Stimulated activated CD4-positive, alpha-beta T cell treated with anti-CD3 and anti-CD28 coated beads, Interleukin-12 subunit alpha, Interleukin-12 subunit beta, amount 100 ng/mL, for 24 hours (primary cell): ENCODE results near the gene VMO1.

Experiments
- DNase-seq, 2 experiments: peaks; one replicate each; pipeline ENCODE4 v3.0.0-alpha.2; 2020; ENCODE audit warnings: low read depth in 2 of 2

The VMO1 gene

GRCh38 chr17:4800462-4801196 lies 14.5 kb upstream of the VMO1 start:
- no peak for DNase-seq

GRCh38 chr17:4796552-4796920 lies 10.4 kb upstream of the VMO1 start:
- DNase-seq, result peak in 1 of 2 experiments; percentile 52

DNA sequence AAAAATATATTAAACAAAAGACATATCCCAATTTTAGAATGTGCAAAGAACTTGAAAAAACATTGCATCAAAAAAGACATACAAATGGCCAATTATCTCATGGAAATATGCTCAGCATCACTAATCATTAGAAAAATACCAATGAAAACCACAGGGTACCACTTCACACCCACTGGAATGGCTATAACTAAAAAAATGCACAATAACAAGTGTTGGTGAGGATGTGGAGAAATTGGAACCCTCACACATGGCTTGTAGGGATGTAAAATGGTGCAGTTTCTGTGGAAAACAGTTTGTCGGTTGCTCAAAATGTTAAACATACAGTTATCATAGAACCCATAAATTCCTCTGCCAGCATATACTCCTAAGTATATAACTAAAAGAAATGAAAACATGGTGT lies 9.0 kb upstream of the VMO1 start:
- no peak for DNase-seq

DNA sequence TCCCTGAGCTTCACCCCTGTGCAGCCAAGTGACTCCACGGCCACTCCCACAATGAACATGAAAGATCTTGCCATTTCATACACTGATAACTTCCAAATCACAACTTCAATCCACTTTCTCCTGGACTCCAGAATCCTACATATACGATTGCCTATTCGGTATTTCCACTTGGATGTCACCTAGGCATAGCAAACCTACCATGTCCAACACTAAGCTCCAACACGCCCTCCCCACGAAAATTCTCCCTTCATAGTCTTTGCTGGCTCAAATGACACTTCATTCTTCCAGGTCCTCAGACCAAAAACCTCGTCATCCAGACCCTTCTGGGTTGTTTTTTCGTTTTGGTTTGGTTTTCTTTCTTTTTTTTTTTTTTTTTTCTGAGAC lies 4.5 kb upstream of the VMO1 start:
- no peak for DNase-seq

DNA sequence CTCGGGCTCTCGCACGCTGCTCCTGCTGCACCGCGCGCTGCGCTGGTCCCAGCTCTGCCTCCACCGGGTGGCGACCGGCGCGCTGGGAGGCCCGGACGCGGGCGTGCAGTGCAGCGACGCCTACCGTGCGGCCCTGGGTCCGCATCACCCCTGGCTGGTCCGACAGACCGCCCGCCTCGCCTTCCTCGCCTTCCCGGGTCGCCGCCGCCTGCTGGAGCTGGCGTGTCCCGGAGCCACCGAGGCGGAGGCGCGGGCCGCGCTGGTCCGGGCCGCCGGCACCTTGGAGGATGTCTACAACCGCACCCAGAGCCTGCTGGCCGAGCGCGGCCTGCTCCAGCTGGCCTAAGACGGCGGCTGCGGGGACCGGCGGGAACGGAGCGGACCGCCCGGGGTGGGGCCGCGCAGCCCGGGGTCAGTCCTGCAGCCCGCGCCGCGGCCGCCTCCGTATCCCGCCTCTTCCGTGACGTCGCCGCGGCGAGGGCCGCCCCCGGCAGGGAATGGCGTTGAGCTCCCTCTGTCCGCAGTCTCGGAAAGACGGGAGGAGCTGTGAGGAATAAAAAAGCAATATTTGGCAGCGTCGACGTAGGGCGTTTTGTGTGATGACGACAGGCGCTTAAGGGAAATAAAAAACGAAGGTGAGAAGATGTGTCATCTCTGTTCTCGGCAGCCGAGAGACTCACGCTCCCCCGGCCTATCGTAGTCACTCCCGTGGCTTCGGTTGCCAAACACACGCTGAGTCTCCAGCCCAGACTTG lies 4.0 kb upstream of the VMO1 start:
- peak; percentile 57 to 72 for DNase-seq

- DNase-seq, result no peak
Observed at GRCh38 chr17:4789701-4789950, 3.5 kb upstream of the VMO1 start.

DNA sequence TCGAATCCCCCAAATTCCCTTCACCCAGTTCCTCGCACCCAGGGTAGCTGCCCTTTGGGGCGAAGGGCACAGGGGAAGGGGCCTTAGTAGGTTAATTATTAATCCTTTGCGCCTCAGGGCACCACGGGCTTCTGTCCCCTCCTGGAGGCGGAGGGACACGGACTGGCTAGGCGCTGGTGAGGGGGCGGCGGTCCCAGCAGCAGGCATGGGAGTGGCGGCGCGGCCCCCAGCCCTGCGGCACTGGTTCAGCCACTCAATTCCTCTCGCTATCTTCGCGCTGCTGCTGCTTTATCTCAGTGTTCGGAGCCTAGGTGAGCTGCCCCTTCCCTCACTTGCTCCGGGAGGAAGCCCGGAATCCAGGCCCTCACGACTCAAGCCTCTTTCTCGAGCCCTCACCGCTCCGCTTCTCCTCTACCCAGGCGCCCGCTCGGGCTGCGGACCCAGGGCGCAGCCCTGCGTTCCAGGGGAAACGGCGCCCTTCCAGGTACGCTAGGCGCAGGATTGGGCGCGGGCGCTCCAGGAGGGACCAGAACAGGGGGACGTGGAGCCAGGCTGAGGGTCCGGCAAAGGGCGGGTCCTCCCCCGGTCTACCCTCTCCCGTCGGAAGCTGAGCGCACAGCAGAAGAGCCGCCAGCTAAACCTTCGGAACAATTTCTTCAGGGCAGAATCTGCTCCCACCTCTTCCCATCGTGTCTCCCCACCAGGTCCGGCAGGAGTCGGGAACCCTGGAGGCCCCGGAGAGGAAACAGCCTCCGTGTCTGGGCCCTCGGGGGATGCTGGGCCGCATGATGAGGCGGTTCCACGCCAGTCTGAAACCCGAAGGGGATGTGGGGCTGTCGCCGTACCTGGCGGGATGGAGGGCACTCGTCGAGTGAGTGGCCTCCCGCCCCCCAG lies 2.9 kb upstream of the VMO1 start, which contains the start of gene GLTPD2:
Gene GLTPD2, plus strand, starts transcription at position 158 of the 894 bp plus-strand sequence. Its CDS starts 48 bp downstream, at position 206.
- DNase-seq, result no peak

- no peak for DNase-seq
Observed at GRCh38 chr17:4788159-4788806, 2.1 kb upstream of the VMO1 start.

- DNase-seq, result no peak
Observed at GRCh38 chr17:4786516-4786915, 352 bp upstream of the VMO1 start.

DNA sequence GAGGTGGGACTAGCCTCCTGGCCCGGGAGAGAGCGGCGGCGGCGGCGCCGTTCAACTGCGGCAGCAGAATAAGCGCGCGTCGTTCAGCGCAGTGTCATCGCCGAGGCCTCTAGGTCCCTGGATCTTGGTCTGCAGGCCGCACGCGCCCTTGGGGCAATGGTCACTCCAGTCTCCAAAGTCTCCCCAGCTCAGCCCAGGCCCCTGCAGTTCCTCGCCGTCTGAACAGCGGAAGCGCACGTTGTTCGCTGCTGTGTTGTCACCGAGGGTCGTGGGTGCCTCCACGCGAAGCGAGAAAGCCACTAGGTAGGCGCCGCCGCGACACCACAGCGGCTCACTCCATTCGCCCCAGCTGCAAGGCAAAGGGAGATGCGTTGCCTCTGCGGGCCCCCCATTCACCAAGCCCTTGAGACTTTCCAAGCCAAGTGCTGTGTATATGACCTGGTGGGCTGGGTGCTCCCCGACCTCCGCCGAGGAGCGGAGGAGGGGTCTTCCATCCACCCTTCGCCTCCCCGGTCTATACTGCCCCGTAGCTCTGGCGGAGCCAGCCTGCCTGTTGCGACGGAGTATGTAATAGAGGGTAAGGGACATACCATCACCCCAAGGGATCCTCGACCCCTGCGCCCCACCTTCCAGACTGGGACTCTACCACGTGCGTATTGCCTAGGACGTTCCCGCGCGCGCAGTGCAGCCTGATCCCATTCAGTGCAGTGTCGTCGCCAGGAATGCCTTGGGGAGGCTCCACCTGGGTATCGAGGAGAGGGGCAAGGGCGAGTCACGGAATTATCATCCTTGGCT lies 656 bp downstream of the VMO1 start:
- no peak for DNase-seq

DNA sequence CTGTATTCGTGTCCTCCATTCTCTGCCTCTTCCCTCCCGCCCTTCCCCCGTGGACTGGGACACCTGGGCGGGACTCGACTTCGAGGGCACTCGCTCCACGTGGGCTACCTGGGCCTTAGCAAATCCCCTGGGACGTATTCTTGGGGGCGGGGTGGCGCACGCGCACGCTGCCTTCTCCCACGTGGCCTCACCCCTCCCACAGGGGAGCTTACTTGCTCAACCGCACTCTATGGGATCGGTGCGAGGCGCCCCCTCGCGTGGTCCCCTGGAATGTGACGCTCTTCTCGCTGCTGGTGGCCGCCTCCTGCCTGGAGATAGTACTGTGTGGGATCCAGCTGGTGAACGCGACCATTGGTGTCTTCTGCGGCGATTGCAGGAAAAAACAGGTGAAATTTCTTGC lies 3.5 kb downstream of the VMO1 start:
- no peak for DNase-seq

DNA sequence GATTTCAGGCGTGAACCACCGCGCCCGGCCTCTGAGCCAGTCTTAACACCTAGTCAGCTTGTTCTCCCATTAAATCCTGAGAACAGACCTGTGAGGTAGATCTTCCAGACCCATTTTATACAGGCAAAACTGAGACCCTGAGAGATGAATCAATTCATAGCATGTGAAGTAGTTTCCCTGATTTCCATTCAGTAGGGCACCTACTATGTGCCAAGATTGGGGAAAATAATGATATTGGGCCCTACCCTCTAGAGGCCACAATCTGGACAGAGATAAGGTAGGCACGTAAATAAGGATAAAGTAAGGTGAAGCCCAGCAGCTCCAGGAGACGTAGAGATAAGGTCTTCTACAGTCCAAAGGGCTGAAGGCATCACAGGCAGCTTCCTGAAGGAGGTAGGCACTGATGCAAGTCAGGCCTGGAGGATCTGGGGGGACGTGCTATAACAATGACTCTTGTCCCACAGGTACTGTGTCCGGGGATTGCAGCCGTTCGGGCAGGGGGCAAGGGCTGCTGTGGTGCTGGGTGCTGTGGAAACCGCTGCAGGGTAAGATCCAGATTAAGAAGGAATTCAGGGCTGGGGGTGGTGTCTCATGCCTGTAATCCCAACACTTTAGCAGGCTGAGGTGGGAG lies 5.7 kb downstream of the VMO1 start:
- no peak for DNase-seq

DNA sequence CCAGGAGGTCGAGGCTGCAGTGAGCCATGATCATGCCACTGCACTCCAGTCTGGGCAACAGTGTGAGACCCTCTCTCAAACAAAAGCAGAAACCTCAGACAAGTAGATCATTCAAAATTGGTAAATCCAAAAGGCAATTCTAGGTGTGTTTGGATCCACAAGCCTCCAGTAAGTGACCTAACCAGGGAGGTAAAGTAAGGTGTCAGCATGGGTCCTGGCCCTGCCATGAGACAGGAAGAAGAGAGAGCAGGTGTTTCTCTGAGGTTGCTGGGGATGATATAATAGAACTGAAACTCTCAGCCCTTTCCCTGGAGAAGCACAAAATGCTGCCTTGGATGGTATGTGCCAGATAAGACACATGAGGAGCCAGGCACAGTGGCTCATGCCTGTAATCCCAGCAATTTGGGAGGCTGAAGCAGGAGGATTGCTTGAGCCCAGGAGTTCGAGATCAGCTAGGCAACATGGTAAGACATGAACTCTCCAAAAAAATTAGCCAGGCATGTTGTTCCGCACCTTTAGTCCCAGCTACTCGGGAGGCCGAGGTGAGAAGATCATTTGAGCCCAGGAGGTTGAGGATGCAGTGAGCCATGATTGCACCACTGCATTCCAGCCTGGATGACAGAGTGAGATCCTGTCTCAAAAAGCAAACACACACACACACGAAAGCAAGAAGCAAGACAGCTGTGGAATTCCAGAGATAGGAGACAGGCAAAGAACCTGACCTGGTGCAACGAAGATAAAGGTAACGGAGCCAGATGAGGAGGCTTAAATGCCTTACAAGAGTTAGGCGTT lies 8.0 kb downstream of the VMO1 start:
- DNase-seq, result no peak

- DNase-seq, result no peak
Observed at GRCh38 chr17:4772235-4772613, 13.9 kb downstream of the VMO1 start.

- DNase-seq, result no peak
Observed at GRCh38 chr17:4771519-4772234, 14.5 kb downstream of the VMO1 start, which contains the start of gene TM4SF5. Gene TM4SF5, plus strand, starts transcription at chr17:4771886. Its CDS starts 37 bp downstream, at chr17:4771923.

GRCh38 chr17:4769628-4770027 lies 16.5 kb downstream of the VMO1 start:
- no peak for DNase-seq

GRCh38 chr17:4768298-4768697 lies 17.9 kb downstream of the VMO1 start:
- DNase-seq, result no peak

DNA sequence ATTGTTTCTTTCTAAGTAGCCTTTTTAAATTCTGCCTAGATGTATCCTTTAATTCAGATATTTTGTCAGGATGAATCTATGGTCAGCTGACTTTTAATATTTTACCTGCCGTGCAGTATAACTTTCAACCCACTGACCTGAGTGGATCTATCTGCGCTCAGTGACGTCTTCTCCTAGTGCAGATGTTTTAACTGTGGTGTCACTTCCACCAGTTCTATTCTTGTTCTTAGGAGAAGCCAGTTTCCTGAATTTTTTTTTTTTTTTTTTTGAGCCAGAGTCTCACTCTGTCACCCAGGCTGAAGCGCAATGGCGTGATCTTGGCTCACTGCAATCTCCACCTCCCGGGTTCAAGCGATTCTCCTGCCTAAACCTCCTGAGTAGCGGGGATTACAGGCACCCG lies 19.4 kb downstream of the VMO1 start:
- no peak for DNase-seq

DNA sequence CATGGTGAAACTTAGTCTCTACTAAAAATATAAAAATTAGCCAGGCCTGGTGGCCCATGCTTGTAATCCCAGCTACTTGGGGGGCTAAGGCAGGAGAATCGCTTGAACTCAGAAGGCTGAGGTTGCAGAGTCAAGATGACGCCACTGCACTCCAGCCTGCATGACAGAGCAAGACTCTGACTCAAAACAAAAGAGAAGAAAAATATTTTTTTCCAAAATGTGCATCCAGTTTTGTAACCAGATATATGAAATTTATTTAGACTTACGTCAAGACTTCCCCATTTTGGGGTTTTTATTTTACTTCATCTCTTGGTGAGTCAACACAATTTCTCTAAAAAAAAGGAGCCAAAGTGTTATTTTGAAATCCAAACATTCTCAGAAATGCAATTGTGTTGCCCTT lies 20.0 kb downstream of the VMO1 start:
- DNase-seq, result no peak
